Stimulated activated naive CD4-positive, alpha-beta T cell treated with Interleukin-2 at 50 U/mL for 16 hours (primary cell): Measurements from ENCODE around the gene CBFB.
A peak's percentile ranks its signal among the peaks of the same experiment; 100 is the strongest.
"Not testable (repeated sequence)": the region's sequence is repeated elsewhere in the genome, so short reads cannot be mapped to it uniquely, and the experiment has no call there.

ENCODE experiments used
- DNase-seq: peaks from one replicate; lab custom pipeline; 2025; lab: John Stamatoyannopoulos, UW

Gene CBFB

GRCh38 chr16:67041520-67041919 lies 12.6 kb downstream of the CBFB start:
- not testable (repeated sequence) for DNase-seq

- DNase-seq: no peak
Observed at GRCh38 chr16:67043420-67043819, 14.5 kb downstream of the CBFB start.

- DNase-seq: no peak
Observed at GRCh38 chr16:67050796-67051195, 21.8 kb downstream of the CBFB start.

DNA sequence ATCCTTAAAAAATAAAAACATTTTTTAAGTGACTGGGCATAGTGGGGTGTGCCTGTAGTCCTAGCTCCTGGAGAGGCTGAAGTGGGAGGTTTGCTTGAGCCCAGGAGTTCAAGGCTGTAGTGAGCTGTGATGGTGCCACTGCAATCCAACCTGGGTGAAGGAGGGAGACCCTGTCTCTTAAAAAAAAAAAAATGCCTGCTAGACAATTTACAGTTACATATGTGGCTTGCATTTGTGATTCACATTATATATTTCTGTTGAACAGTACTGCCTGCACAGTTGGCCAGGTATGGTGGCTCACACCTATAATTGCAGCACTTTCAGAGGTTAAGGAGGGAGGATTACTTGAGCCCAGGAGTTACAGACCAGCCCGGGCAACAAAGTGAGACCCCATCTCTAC lies 23.4 kb downstream of the CBFB start:
- DNase-seq: no peak

- no peak for DNase-seq
Observed at GRCh38 chr16:67053767-67054334, 24.9 kb downstream of the CBFB start.

GRCh38 chr16:67054901-67055300 lies 26.0 kb downstream of the CBFB start:
- DNase-seq: no peak

DNA sequence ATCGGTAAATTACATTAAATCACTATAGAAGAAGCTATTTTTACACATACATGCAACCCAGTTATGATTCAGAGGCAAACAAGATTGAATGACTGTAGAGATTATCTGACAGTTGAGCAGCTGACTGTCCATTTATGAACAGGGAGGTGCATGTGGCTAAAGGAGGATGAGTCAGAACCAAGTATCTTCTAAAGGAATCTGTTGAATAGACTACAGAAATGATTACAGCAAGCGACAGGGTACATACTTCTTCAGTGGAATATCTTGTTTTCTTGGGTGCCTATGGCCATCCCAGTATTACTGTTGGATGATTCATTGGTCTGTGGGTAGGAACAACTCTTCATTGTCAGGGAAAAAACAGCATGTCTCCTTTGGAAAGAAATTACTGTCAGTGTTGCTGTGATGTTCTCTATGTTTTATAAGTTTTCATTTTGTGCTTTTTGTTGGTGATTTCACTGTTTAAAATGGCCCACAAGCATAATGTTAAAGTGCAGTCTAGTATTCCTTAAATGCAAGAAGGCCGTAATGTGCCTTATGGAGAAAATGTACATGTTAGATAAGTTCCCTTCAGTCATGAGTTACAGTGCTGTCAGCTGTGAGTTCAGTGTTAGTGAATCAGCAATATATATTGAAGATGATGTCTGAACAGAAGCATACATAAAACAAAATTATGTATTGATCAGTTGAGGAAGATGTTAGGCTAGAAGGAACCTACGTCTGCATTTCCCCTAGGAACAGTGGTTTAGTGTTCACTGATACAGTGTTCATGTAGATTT lies 27.0 kb downstream of the CBFB start:
- peak; percentile 20 for DNase-seq

- DNase-seq: no peak
Observed at GRCh38 chr16:67063008-67063407, 34.1 kb downstream of the CBFB start.

DNA sequence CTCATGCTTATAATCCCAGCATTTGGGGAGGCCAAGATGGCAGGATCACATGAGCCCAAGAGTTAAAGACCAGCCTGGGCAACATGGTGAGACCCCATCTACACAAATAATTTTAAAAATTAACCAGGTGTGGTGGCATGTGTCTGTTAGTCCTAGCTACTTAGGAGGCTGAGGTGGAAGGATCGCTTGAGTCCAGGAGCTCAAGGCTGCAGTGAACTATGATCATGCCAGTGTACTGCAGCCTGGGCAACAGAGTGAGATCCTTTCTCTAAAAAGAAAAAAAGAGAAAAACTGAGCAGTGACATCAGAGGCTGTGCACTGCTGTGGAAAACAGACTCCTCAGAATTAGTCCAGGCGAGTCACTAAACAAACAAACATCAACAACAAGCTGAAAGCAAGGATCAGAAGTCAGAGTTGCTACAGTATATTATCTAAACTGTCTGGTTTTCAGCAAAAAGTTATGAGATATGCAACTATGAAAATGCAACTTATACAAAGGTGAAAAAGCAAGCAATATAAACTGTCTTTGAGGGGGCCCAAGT lies 39.3 kb downstream of the CBFB start:
- DNase-seq: no peak

GRCh38 chr16:67071476-67072048 lies 42.6 kb downstream of the CBFB start:
- no peak for DNase-seq

DNA sequence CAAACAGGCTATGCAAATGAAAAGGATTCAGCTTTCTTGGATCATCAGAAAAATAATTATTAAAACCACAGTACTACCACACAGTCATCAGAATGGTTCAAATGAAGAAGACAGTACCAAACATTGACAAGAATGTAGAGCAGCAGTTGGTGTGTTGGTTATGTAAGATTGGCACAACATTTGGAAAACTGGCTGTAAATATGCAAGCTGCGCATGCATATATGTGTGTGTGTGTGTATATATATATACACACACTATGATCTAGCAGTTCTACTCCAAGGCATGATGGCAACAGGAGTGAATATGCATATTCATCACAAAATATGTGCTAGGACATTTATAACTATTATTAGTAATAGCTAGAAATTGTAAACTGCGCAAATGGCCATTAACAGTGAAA lies 46.4 kb downstream of the CBFB start:
- DNase-seq: no peak

GRCh38 chr16:67077871-67078270 lies 48.9 kb downstream of the CBFB start:
- no peak for DNase-seq

GRCh38 chr16:67082100-67082499 lies 53.2 kb downstream of the CBFB start:
- no peak for DNase-seq

- no peak for DNase-seq
Observed at GRCh38 chr16:67082891-67083290, 53.9 kb downstream of the CBFB start.

GRCh38 chr16:67084345-67085028 lies 55.5 kb downstream of the CBFB start:
- DNase-seq: no peak

GRCh38 chr16:67086822-67087221 lies 57.9 kb downstream of the CBFB start:
- no peak for DNase-seq

- DNase-seq: no peak
Observed at GRCh38 chr16:67087291-67087690, 58.3 kb downstream of the CBFB start.

- no peak for DNase-seq
Observed at GRCh38 chr16:67087803-67088202, 58.9 kb downstream of the CBFB start.

DNA sequence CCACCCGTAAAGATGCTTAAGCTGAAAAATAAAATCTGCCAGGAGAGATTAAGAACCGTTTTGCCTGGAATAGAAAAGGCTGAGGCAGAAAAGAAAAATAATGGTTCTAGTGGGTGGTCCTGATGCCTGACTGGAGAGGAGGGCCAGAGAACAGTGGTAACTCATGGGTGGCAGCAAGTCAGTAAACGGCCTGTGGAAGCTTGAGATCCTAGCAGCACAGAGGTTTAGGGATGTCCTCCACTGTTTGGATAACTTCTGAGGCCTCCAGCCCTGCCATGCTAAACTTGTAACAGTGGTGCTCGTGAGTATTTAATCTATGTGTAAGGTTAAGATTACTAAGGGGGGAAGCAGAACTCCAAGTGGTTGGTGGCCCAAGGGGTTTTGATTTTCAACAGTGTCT lies 59.6 kb downstream of the CBFB start:
- no peak for DNase-seq

GRCh38 chr16:67089101-67089500 lies 60.2 kb downstream of the CBFB start:
- DNase-seq: no peak

DNA sequence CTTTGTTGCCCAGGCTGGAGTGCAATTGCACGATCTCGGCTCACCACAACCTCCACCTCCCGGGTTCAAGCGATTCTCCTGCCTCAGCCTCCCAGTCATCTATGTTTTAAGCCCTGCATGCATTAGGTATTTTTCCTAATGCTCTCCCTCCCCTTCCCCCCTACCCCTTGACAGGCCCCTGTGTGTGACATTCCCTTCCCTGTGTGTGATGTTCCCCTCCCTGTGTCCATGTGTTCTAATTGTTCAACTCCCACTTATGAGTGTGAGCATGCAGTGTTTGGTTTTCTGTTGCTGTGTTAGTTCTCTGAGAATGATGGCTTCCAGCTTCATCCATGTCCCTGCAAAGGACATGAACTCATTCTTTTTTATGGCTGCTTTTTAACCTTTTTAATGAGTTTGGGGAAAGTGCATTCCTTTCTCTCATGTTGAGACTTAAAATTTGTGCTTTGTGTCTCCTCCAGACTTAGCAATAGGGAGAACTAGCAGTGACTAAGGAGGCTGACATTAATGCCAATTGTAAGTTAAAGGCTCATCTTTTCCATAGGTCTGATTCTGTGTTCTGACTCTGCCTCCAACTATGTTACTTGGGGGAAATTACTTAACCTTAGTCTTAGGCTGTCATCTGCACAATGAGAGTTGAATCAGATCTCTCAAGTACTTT lies 63.1 kb downstream of the CBFB start:
- no peak for DNase-seq

DNA sequence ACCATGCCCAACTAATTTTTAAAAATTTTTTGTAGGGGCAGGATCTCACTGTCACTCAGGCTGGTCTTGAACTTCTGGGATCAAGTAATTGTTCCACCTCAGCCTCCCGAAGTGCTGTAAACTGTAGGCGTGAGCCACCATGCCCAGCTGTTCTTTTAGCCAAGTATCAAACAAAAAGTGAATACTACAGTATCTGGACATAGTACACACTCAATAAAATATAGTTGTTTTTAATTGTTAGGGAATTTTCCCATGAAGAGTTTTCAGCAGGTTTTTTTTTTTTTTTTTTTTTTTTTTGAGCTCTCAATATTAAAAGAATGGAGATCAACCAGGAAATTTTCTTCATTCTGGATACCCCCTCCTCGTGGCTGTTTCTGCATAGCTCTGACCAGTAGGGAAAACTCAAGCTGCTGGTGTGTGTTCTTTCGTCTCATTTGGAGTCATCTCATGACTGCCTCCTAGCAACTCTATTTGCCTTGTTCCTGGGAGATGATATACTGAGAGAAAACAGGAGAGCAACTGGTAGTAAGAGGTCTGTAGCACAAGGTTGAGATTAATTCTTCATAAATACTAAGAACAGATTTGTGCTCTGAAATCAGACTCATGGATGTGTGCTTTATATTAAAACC lies 64.3 kb downstream of the CBFB start:
- no peak for DNase-seq
